ENCODE results near the gene TTLL8. TPM values are rescaled to one million over a fixed set of nuclear protein-coding genes. Genes with fewer than 3 reads are reported as not detected.

Gene TTLL8
- total RNA-seq, 1 experiment from 2014 or later, result not detected

DNA sequence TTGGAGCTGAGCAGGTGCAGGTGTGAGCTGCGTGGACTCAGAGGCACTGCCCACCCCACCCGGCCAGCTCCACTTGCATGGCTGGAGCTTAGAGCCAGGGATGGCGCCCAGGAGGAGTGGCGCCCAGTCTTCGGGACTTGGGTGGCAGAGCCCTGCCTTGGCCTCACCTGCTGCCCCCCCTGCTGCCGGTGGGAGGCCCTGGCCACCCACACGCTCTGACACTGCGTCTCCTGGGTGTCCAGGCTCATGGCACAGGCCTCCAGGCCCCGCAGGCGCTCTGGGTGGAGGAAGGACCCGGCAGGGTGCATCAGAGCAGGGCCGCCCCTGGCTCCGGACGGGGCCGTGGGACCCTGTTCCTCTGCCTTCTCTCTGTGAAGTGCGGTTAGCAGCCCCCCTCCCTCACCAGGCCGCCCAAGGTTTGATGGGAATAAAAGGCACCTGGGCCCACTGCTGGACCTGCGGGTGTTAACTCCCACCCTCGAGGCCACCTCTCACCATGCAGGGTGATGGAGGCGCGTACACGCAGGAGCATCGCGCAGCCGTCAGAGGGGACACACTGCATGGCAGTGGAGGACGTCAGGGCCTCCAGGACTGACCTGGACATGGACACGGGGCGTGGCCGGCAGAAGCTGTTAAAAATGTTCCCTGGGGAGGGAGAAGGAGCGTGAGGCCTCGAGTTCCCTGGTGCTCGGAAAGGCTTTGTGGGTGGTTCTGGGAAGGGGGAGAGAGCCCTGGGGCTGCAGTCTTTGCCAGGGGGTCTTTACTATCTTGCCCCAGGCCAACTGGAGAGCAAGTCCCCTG, 57.3 kb downstream of the TTLL8 start:
- H3K9ac ChIP-seq (ENCODE audit: low read length), result no peak overlapping the region
- no peaks in the 10 kb centered on the region for H3K9me2 ChIP-seq (ENCODE audit: insufficient read depth)
- no TSS peak for BruUV-seq (replicated peaks)
- H3K27me3 ChIP-seq (ENCODE audit: insufficient read depth, low read length), result no peaks in the 10 kb centered on the region
- no peaks in the 10 kb centered on the region for H4K20me1 ChIP-seq (ENCODE audit: insufficient read depth)
- H3K36me3 ChIP-seq (ENCODE audit: control insufficient read depth in 1 of 2, insufficient read depth in 2 of 2, low read length in 2 of 2), result no peaks in the 10 kb centered on the region
- no peak overlapping the region for H3K4me2 ChIP-seq (ENCODE audit: low read length)
- H2AFZ ChIP-seq (ENCODE audit: low read depth, low read length, poor library complexity, severe bottlenecking), result no peak overlapping the region
- H3K4me1 ChIP-seq (ENCODE audit: control insufficient read depth in 1 of 2, insufficient read depth in 2 of 2, low read length in 2 of 2), result peaks cover 0 to 7% of the 10 kb centered on the region in 2 experiments; a peak in 1 of 4 replicates
- intact Hi-C loops (cut with micrococcal nuclease), result no loop called here
- H3K27ac ChIP-seq (ENCODE audit: low read depth, low read length), result no peak overlapping the region
- no peaks in the 10 kb centered on the region for H3K79me2 ChIP-seq (ENCODE audit: insufficient read depth, low read length)
- H3K9me3 ChIP-seq (ENCODE audit: control insufficient read depth in 1 of 2, insufficient read depth in 1 of 2, low read depth in 1 of 2, low read length in 2 of 2), result no peaks in the 10 kb centered on the region
- no peak overlapping the region for H3K4me3 ChIP-seq (replicated peaks in 1 of 2; ENCODE audit: low read depth in 1 of 2, low read length in 2 of 2)
- POLR2A ChIA-PET, result no interaction called here
- ATAC-seq (no peak), DNase-seq (ENCODE audit: low read depth, low spot score) (no peak)
- CTCF ChIA-PET, result no interaction called here
- TF ChIP-seq RAD21 (IDR thresholded peaks at IDR 0.05; ENCODE audit: low read depth) (no peak), TCF7L2 (IDR thresholded peaks at IDR 0.05; ENCODE audit: borderline replicate concordance, extremely low read depth, insufficient read depth, insufficient read length) (no peak), EZH2phosphoT487 (IDR thresholded peaks at IDR 0.05; ENCODE audit: borderline replicate concordance) (no peak), CBX3 (IDR thresholded peaks at IDR 0.05; ENCODE audit: low read depth) (no peak), CEBPB (IDR thresholded peaks at IDR 0.05; ENCODE audit: low read depth) (no peak), YY1 (IDR thresholded peaks at IDR 0.05; ENCODE audit: extremely low read depth, insufficient replicate concordance, low read depth, low read length) (no peak), POLR2AphosphoS5 (IDR thresholded peaks at IDR 0.05; ENCODE audit: low read depth, low read length) (no peak), SIN3A (IDR thresholded peaks at IDR 0.05; ENCODE audit: low read depth) (no peak), SP1 (IDR thresholded peaks at IDR 0.05; ENCODE audit: low read depth) (no peak), ELF1 (IDR thresholded peaks at IDR 0.05; ENCODE audit: borderline replicate concordance, low read depth) (no peak), FOSL1 (IDR thresholded peaks at IDR 0.05; ENCODE audit: low read depth) (no peak), JUND (IDR thresholded peaks at IDR 0.05) (no peak), ZNF274 (IDR thresholded peaks at IDR 0.05; ENCODE audit: low read depth, low read length) (no peak), EZH2 (IDR thresholded peaks at IDR 0.05) (no peak), SRF (IDR thresholded peaks at IDR 0.05; ENCODE audit: low read depth) (no peak)
- TF ChIP-seq, protein P1, sequence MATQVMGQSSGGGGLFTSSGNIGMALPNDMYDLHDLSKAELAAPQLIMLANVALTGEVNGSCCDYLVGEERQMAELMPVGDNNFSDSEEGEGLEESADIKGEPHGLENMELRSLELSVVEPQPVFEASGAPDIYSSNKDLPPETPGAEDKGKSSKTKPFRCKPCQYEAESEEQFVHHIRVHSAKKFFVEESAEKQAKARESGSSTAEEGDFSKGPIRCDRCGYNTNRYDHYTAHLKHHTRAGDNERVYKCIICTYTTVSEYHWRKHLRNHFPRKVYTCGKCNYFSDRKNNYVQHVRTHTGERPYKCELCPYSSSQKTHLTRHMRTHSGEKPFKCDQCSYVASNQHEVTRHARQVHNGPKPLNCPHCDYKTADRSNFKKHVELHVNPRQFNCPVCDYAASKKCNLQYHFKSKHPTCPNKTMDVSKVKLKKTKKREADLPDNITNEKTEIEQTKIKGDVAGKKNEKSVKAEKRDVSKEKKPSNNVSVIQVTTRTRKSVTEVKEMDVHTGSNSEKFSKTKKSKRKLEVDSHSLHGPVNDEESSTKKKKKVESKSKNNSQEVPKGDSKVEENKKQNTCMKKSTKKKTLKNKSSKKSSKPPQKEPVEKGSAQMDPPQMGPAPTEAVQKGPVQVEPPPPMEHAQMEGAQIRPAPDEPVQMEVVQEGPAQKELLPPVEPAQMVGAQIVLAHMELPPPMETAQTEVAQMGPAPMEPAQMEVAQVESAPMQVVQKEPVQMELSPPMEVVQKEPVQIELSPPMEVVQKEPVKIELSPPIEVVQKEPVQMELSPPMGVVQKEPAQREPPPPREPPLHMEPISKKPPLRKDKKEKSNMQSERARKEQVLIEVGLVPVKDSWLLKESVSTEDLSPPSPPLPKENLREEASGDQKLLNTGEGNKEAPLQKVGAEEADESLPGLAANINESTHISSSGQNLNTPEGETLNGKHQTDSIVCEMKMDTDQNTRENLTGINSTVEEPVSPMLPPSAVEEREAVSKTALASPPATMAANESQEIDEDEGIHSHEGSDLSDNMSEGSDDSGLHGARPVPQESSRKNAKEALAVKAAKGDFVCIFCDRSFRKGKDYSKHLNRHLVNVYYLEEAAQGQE (IDR thresholded peaks at IDR 0.05; ENCODE audit: low read depth), result no peak
- TF ChIP-seq, protein P2, sequence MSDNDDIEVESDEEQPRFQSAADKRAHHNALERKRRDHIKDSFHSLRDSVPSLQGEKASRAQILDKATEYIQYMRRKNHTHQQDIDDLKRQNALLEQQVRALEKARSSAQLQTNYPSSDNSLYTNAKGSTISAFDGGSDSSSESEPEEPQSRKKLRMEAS (IDR thresholded peaks at IDR 0.05), result no peak
- TF ChIP-seq, protein P3, sequence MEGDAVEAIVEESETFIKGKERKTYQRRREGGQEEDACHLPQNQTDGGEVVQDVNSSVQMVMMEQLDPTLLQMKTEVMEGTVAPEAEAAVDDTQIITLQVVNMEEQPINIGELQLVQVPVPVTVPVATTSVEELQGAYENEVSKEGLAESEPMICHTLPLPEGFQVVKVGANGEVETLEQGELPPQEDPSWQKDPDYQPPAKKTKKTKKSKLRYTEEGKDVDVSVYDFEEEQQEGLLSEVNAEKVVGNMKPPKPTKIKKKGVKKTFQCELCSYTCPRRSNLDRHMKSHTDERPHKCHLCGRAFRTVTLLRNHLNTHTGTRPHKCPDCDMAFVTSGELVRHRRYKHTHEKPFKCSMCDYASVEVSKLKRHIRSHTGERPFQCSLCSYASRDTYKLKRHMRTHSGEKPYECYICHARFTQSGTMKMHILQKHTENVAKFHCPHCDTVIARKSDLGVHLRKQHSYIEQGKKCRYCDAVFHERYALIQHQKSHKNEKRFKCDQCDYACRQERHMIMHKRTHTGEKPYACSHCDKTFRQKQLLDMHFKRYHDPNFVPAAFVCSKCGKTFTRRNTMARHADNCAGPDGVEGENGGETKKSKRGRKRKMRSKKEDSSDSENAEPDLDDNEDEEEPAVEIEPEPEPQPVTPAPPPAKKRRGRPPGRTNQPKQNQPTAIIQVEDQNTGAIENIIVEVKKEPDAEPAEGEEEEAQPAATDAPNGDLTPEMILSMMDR (IDR thresholded peaks at IDR 0.05 in 2 of 3, conservative IDR thresholded peaks at IDR 0.05 in 1 of 3; ENCODE audit: borderline replicate concordance in 1 of 3, insufficient read depth in 1 of 3, low read depth in 2 of 3, low read length in 2 of 3), result no peak
- TF ChIP-seq, protein P4, sequence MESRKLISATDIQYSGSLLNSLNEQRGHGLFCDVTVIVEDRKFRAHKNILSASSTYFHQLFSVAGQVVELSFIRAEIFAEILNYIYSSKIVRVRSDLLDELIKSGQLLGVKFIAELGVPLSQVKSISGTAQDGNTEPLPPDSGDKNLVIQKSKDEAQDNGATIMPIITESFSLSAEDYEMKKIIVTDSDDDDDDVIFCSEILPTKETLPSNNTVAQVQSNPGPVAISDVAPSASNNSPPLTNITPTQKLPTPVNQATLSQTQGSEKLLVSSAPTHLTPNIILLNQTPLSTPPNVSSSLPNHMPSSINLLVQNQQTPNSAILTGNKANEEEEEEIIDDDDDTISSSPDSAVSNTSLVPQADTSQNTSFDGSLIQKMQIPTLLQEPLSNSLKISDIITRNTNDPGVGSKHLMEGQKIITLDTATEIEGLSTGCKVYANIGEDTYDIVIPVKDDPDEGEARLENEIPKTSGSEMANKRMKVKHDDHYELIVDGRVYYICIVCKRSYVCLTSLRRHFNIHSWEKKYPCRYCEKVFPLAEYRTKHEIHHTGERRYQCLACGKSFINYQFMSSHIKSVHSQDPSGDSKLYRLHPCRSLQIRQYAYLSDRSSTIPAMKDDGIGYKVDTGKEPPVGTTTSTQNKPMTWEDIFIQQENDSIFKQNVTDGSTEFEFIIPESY (IDR thresholded peaks at IDR 0.05; ENCODE audit: extremely low read depth, insufficient replicate concordance, low read length), result no peak
- TF ChIP-seq, protein P5, sequence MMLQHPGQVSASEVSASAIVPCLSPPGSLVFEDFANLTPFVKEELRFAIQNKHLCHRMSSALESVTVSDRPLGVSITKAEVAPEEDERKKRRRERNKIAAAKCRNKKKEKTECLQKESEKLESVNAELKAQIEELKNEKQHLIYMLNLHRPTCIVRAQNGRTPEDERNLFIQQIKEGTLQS (IDR thresholded peaks at IDR 0.05), result no peak
- RAD21 ChIA-PET (ENCODE audit: low non-redundant PET in 1 of 2, low total read pairs in 2 of 2, uncharacterized antibody in 2 of 2, unreplicated experiment in 2 of 2), result no interaction called here

Data from HCT116 (cell line).